ENCODE data around the gene REV3L. TPM values are rescaled to one million over a fixed set of nuclear protein-coding genes. Genes with fewer than 3 reads are reported as not detected.

Gene REV3L
- total and polyA plus RNA-seq, 2 donors (not counting 1 experiment from before 2014, with no cell fraction given), result 4.7 to 37.9 TPM

GRCh38 chr6:111474771-111475170, 8.2 kb downstream of the REV3L start:
- intact Hi-C loops (cut with micrococcal nuclease), result loop anchor here (5.0 kb wide), 1 partner anchor 32 kb away; no protein-coding TSS in a partner anchor

GRCh38 chr6:111474106-111474505, 8.9 kb downstream of the REV3L start:
- Mint-ChIP-seq H3K27ac (no peak overlapping the region), H3K9me3 (ENCODE audit: insufficient read depth) (no peaks in the 10 kb centered on the region), H3K4me3 (no peak overlapping the region), H3K27me3 (no peaks in the 10 kb centered on the region), H3K4me1 (peaks cover 26% of the 10 kb centered on the region)
- Histone ChIP-seq H3K9me3 (ENCODE audit: control extremely low read depth in 1 of 3, control insufficient read depth in 2 of 3, insufficient read depth in 1 of 3, low read length in 2 of 3) (no peaks in the 10 kb centered on the region), H3K4me3 (ENCODE audit: control extremely low read depth in 1 of 5, extremely low read depth in 1 of 5, insufficient read depth in 1 of 5, low read depth in 2 of 5, low read length in 4 of 5) (no peak overlapping the region), H3K79me2 (ENCODE audit: control insufficient read depth, insufficient read depth, low read length) (peaks cover 80% of the 10 kb centered on the region), H3K27ac (ENCODE audit: low read length in 2 of 2) (no peak overlapping the region), H3K36me3 (replicated peaks in 1 of 2; ENCODE audit: control extremely low read depth in 1 of 2, control insufficient read depth in 1 of 2, extremely low read depth in 1 of 2, insufficient read depth in 2 of 2, low read length in 1 of 2) (no peaks in the 10 kb centered on the region), H3K4me1 (ENCODE audit: control insufficient read depth in 2 of 2, insufficient read depth in 2 of 2, low read length in 2 of 2) (peaks cover 10 to 15% of the 10 kb centered on the region in 2 donors), H3K4me2 (replicated peaks; ENCODE audit: low read depth, low read length, poor library complexity, severe bottlenecking) (no peak overlapping the region), H2AFZ (ENCODE audit: insufficient read depth, low read depth, low read length, poor library complexity, severe bottlenecking) (no peak overlapping the region), H3K27me3 (replicated peaks in 1 of 4; ENCODE audit: control extremely low read depth in 1 of 4, control insufficient read depth in 3 of 4, insufficient read depth in 4 of 4, low read length in 3 of 4) (no peaks in the 10 kb centered on the region), H3K9ac (ENCODE audit: low read length) (no peak overlapping the region), H4K20me1 (ENCODE audit: control insufficient read depth, insufficient read depth, low read length, poor library complexity, severe bottlenecking) (peaks cover 12% of the 10 kb centered on the region)
- TF ChIP-seq CTCF (IDR thresholded peaks at IDR 0.05), result no peak
- no peak for TF ChIP-seq EZH2 (IDR thresholded peaks at IDR 0.05; ENCODE audit: borderline replicate concordance, insufficient read depth, low read depth, low read length, poor library complexity, severe bottlenecking)
- ATAC-seq (ENCODE audit: low read depth) (no peak), DNase-seq (no peak)
- POLR2A ChIA-PET, result no interaction called here
- CTCF ChIA-PET, result no interaction called here
- WGBS (ENCODE audit: insufficient coverage), result 100% methylated on average over 2 of the region's 4 CpGs
- intact Hi-C loops (cut with micrococcal nuclease), result no loop called here

More at GRCh38 chr6:111474771-111475170, 8.2 kb downstream of the REV3L start:
- ATAC-seq (ENCODE audit: low read depth) (no peak), DNase-seq (no peak)
- Mint-ChIP-seq H3K9me3 (ENCODE audit: insufficient read depth) (no peaks in the 10 kb centered on the region), H3K4me3 (no peak overlapping the region), H3K4me1 (peaks cover 26% of the 10 kb centered on the region), H3K27me3 (no peaks in the 10 kb centered on the region), H3K27ac (no peak overlapping the region)
- Histone ChIP-seq H3K36me3 (replicated peaks in 1 of 2; ENCODE audit: control extremely low read depth in 1 of 2, control insufficient read depth in 1 of 2, extremely low read depth in 1 of 2, insufficient read depth in 2 of 2, low read length in 1 of 2) (no peaks in the 10 kb centered on the region), H2AFZ (ENCODE audit: insufficient read depth, low read depth, low read length, poor library complexity, severe bottlenecking) (no peak overlapping the region), H3K27ac (ENCODE audit: low read length in 2 of 2) (no peak overlapping the region), H3K4me3 (ENCODE audit: control extremely low read depth in 1 of 5, extremely low read depth in 1 of 5, insufficient read depth in 1 of 5, low read depth in 2 of 5, low read length in 4 of 5) (no peak overlapping the region), H3K4me2 (replicated peaks; ENCODE audit: low read depth, low read length, poor library complexity, severe bottlenecking) (no peak overlapping the region), H3K9me3 (ENCODE audit: control extremely low read depth in 1 of 3, control insufficient read depth in 2 of 3, insufficient read depth in 1 of 3, low read length in 2 of 3) (no peaks in the 10 kb centered on the region), H3K9ac (ENCODE audit: low read length) (no peak overlapping the region), H3K4me1 (ENCODE audit: control insufficient read depth in 2 of 2, insufficient read depth in 2 of 2, low read length in 2 of 2) (peaks cover 10 to 15% of the 10 kb centered on the region in 2 donors), H3K27me3 (replicated peaks in 1 of 4; ENCODE audit: control extremely low read depth in 1 of 4, control insufficient read depth in 3 of 4, insufficient read depth in 4 of 4, low read length in 3 of 4) (no peaks in the 10 kb centered on the region), H3K79me2 (ENCODE audit: control insufficient read depth, insufficient read depth, low read length) (peaks cover 82% of the 10 kb centered on the region), H4K20me1 (ENCODE audit: control insufficient read depth, insufficient read depth, low read length, poor library complexity, severe bottlenecking) (peaks cover 8% of the 10 kb centered on the region)
- CTCF ChIA-PET, result no interaction called here
- POLR2A ChIA-PET, result no interaction called here
- no CpG with 5 or more reads among the region's 2 CpGs for WGBS (ENCODE audit: insufficient coverage)
- TF ChIP-seq CTCF (IDR thresholded peaks at IDR 0.05), result no peak
- no peak for TF ChIP-seq EZH2 (IDR thresholded peaks at IDR 0.05; ENCODE audit: borderline replicate concordance, insufficient read depth, low read depth, low read length, poor library complexity, severe bottlenecking)
